HG02623 (cell line): ENCODE measurements around the gene PEX11A.
A peak's percentile ranks its signal among the peaks of the same experiment; 100 is the strongest.
"Not testable (repeated sequence)": the region's sequence is repeated elsewhere in the genome, so short reads cannot be mapped to it uniquely, and the experiment has no call there.

Experiments used
- ATAC-seq: cut with Tn5 transposase; IDR thresholded peaks from one replicate; pipeline ENCODE4 v1.9.1; 2021; ENCODE audit warnings: moderate library complexity; ENCODE audit not compliant: unreplicated experiment

The PEX11A gene

GRCh38 chr15:89690276-89691218 lies at the start of gene PEX11A, which contains the start of gene WDR93:
PEX11A (minus strand) TSS chr15:89690754; CDS start chr15:89690632, 122 bp downstream.
WDR93 (plus strand) TSS chr15:89690811; CDS start chr15:89701747, 10,936 bp downstream.
- peak; percentile 71 for ATAC-seq

- ATAC-seq, result peak; percentile 77
Observed at GRCh38 chr15:89740137-89740536, 49.6 kb upstream of the PEX11A start.

GRCh38 chr15:89735773-89736172 lies 45.2 kb upstream of the PEX11A start:
- no peak for ATAC-seq

- no peak for ATAC-seq
Observed at GRCh38 chr15:89732451-89733172, 42.1 kb upstream of the PEX11A start.

GRCh38 chr15:89731275-89731674 lies 40.7 kb upstream of the PEX11A start:
- ATAC-seq, result no peak

GRCh38 chr15:89728254-89728653 lies 37.7 kb upstream of the PEX11A start:
- ATAC-seq, result no peak

GRCh38 chr15:89725064-89725463 lies 34.5 kb upstream of the PEX11A start:
- no peak for ATAC-seq

GRCh38 chr15:89724621-89725020 lies 34.1 kb upstream of the PEX11A start:
- ATAC-seq, result no peak

GRCh38 chr15:89723031-89723430 lies 32.5 kb upstream of the PEX11A start:
- ATAC-seq, result no peak

- no peak for ATAC-seq
Observed at GRCh38 chr15:89714775-89715174, 24.2 kb upstream of the PEX11A start.

- no peak for ATAC-seq
Observed at GRCh38 chr15:89707577-89707976, 17.0 kb upstream of the PEX11A start.

- no peak for ATAC-seq
Observed at GRCh38 chr15:89704411-89704810, 13.9 kb upstream of the PEX11A start.

GRCh38 chr15:89695198-89695597 lies 4.6 kb upstream of the PEX11A start:
- ATAC-seq, result no peak

- no peak for ATAC-seq
Observed at GRCh38 chr15:89693696-89694095, 3.1 kb upstream of the PEX11A start.

GRCh38 chr15:89693091-89693490 lies 2.5 kb upstream of the PEX11A start:
- no peak for ATAC-seq

- not testable (repeated sequence) for ATAC-seq
Observed at GRCh38 chr15:89689930-89690275, 651 bp downstream of the PEX11A start.

- ATAC-seq, result no peak
Observed at GRCh38 chr15:89686522-89686921, 4.0 kb downstream of the PEX11A start.

- ATAC-seq, result no peak
Observed at GRCh38 chr15:89685995-89686394, 4.6 kb downstream of the PEX11A start.

- no peak for ATAC-seq
Observed at GRCh38 chr15:89681146-89681545, 9.4 kb downstream of the PEX11A start.

GRCh38 chr15:89680282-89680873 lies 10.2 kb downstream of the PEX11A start:
- ATAC-seq, result no peak

- no peak for ATAC-seq
Observed at GRCh38 chr15:89679212-89679611, 11.3 kb downstream of the PEX11A start, which contains the start of gene PLIN1. PLIN1 (minus strand) TSS chr15:89679367; CDS start chr15:89677489, 1,878 bp downstream.
